Measurements from ENCODE around the gene EHMT1. TPM values are rescaled to one million over a fixed set of nuclear protein-coding genes. Genes with fewer than 3 reads are reported as not detected.

EHMT1 gene
- total and polyA plus RNA-seq, 2 donors, result 37.3 to 56.9 TPM

GRCh38 chr9:137755261-137755927 is 136.6 kb downstream of the EHMT1 start:
- Histone ChIP-seq H3K27me3 (ENCODE audit: control insufficient read depth in 2 of 2, insufficient read depth in 1 of 2, low read length in 1 of 2) (no peaks in the 10 kb centered on the region), H3K4me1 (ENCODE audit: control insufficient read depth in 2 of 2, insufficient read depth in 2 of 2, low read length in 2 of 2) (peaks cover 0 to 4% of the 10 kb centered on the region in 2 donors), H3K27ac (ENCODE audit: low read depth in 1 of 2, low read length in 1 of 2) (no peak overlapping the region), H3K9me3 (ENCODE audit: control insufficient read depth in 2 of 2, insufficient read depth in 1 of 2, low read length in 1 of 2) (peaks cover 7 to 11% of the 10 kb centered on the region in 2 donors), H3K36me3 (ENCODE audit: control insufficient read depth in 2 of 2, insufficient read depth in 2 of 2, low read length in 1 of 2) (peaks cover 61 to 74% of the 10 kb centered on the region in 2 donors), H3K4me3 (ENCODE audit: low read length in 2 of 2) (no peak overlapping the region)
- DNase-seq (ENCODE audit: low read depth in 6 of 9, low spot score in 9 of 9), result no peak
- WGBS, result 98% methylated on average over 7 of the region's 7 CpGs

DNA sequence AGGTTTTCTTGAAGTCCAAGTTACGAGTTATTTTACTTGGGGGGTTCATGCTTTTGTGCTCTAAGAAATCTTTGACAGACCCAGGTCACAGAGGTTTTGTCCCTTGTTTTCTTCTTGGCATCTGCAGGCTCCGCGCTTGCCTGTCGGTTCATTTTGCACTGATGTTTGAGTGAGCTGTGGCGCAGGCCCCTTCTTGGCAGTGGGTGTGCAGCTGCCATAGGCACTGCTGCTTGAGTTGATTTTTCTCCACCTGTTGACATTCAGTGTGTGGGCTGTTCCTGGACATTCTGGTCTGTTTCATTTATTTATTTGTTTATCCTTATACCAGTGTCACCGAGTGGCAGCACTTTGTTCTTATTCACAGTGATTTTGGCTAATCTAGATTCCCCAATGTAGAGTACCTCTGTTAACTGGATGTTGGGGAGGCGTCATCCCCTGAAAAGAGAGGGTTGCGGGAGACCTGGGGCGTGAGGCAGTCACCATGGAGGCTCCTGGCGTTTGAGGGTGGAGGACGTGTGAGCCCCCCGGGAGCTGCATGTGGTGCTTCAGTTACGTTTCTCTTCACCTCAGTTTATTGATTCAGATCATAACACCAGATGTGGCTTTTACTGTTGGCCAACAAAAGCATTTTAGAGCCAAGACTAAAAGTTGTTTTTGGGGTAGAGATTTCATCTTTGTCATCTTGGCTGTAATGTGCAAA is 137.4 kb downstream of the EHMT1 start:
- H3K36me3 ChIP-seq (ENCODE audit: control insufficient read depth in 2 of 2, insufficient read depth in 2 of 2, low read length in 1 of 2), result peaks cover 61 to 77% of the 10 kb centered on the region in 2 donors
- no peak for DNase-seq (ENCODE audit: low read depth in 6 of 9, low spot score in 9 of 9)
- 91% methylated on average over 13 of the region's 13 CpGs for WGBS
- no peak overlapping the region for H3K4me3 ChIP-seq (ENCODE audit: low read length in 2 of 2)
- H3K27me3 ChIP-seq (ENCODE audit: control insufficient read depth in 2 of 2, insufficient read depth in 1 of 2, low read length in 1 of 2), result no peaks in the 10 kb centered on the region
- peaks cover 0 to 6% of the 10 kb centered on the region in 2 donors for H3K4me1 ChIP-seq (ENCODE audit: control insufficient read depth in 2 of 2, insufficient read depth in 2 of 2, low read length in 2 of 2)
- H3K9me3 ChIP-seq (ENCODE audit: control insufficient read depth in 2 of 2, insufficient read depth in 1 of 2, low read length in 1 of 2), result peaks cover 7 to 11% of the 10 kb centered on the region in 2 donors
- H3K27ac ChIP-seq (ENCODE audit: low read depth in 1 of 2, low read length in 1 of 2), result no peak overlapping the region

DNA sequence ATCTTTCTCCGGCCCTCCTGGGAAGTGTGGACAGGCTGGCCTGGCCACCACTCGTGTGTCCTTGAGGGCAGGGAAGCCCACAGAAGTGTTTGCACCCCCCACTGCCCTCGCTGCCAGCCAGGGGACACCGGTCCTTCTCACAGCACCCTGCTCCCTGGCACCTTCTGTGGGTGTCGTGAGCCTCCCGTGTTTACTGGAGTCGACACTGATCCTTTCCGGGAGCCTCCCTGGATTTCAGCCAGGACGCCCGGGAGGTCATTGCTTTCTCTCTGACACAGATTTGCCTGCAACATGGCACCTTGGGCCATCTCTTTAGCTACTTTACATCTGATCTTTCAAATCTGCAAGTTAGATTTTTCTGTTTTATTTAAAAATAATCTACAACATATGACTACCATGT is 138.3 kb downstream of the EHMT1 start:
- Histone ChIP-seq H3K27ac (ENCODE audit: low read depth in 1 of 2, low read length in 1 of 2) (no peak overlapping the region), H3K4me1 (ENCODE audit: control insufficient read depth in 2 of 2, insufficient read depth in 2 of 2, low read length in 2 of 2) (peaks cover 0 to 9% of the 10 kb centered on the region in 2 donors), H3K36me3 (ENCODE audit: control insufficient read depth in 2 of 2, insufficient read depth in 2 of 2, low read length in 1 of 2) (peaks cover 62 to 76% of the 10 kb centered on the region in 2 donors), H3K9me3 (ENCODE audit: control insufficient read depth in 2 of 2, insufficient read depth in 1 of 2, low read length in 1 of 2) (peaks cover 7 to 11% of the 10 kb centered on the region in 2 donors), H3K4me3 (ENCODE audit: low read length in 2 of 2) (no peak overlapping the region), H3K27me3 (ENCODE audit: control insufficient read depth in 2 of 2, insufficient read depth in 1 of 2, low read length in 1 of 2) (no peaks in the 10 kb centered on the region)
- 95% methylated on average over 10 of the region's 10 CpGs for WGBS
- DNase-seq (ENCODE audit: low read depth in 6 of 9, low spot score in 9 of 9), result no peak

- Histone ChIP-seq H3K4me3 (ENCODE audit: low read length in 2 of 2) (no peak overlapping the region), H3K27ac (ENCODE audit: low read depth in 1 of 2, low read length in 1 of 2) (no peak overlapping the region), H3K4me1 (ENCODE audit: control insufficient read depth in 2 of 2, insufficient read depth in 2 of 2, low read length in 2 of 2) (peaks cover 0 to 9% of the 10 kb centered on the region in 2 donors), H3K9me3 (ENCODE audit: control insufficient read depth in 2 of 2, insufficient read depth in 1 of 2, low read length in 1 of 2) (peaks cover 7 to 11% of the 10 kb centered on the region in 2 donors), H3K27me3 (ENCODE audit: control insufficient read depth in 2 of 2, insufficient read depth in 1 of 2, low read length in 1 of 2) (no peaks in the 10 kb centered on the region), H3K36me3 (ENCODE audit: control insufficient read depth in 2 of 2, insufficient read depth in 2 of 2, low read length in 1 of 2) (peaks cover 61 to 75% of the 10 kb centered on the region in 2 donors)
- DNase-seq (ENCODE audit: low read depth in 6 of 9, low spot score in 9 of 9), result no peak
- 95% methylated on average over 9 of the region's 9 CpGs for WGBS
Observed at GRCh38 chr9:137757613-137758029, 138.8 kb downstream of the EHMT1 start.

DNA sequence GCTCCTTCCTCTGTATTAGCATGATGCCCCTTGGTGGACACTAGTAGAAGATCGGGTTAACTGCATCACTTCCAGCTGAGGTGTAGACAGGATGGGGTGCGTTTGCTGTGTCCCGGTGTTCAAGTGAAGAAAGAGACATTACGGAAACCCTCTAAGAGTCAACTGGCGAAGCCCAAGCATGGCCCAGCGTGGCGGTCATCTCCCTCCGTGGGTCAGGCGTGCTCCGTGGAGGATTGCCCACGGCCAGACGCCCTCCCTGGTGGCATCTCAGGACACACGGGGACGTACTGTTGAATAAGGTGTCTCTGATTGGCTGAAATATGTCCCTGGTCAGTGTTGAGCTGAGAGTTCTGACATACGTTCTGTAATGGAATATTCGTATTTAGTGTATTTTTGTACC is 139.3 kb downstream of the EHMT1 start:
- no peak overlapping the region for H3K4me3 ChIP-seq (ENCODE audit: low read length in 2 of 2)
- peaks cover 7 to 11% of the 10 kb centered on the region in 2 donors for H3K9me3 ChIP-seq (ENCODE audit: control insufficient read depth in 2 of 2, insufficient read depth in 1 of 2, low read length in 1 of 2)
- H3K36me3 ChIP-seq (ENCODE audit: control insufficient read depth in 2 of 2, insufficient read depth in 2 of 2, low read length in 1 of 2), result peaks cover 65 to 77% of the 10 kb centered on the region in 2 donors
- no peak overlapping the region for H3K27ac ChIP-seq (ENCODE audit: low read depth in 1 of 2, low read length in 1 of 2)
- WGBS, result 95% methylated on average over 16 of the region's 16 CpGs
- DNase-seq (ENCODE audit: low read depth in 6 of 9, low spot score in 9 of 9), result no peak
- peaks cover 0 to 9% of the 10 kb centered on the region in 2 donors for H3K4me1 ChIP-seq (ENCODE audit: control insufficient read depth in 2 of 2, insufficient read depth in 2 of 2, low read length in 2 of 2)
- no peaks in the 10 kb centered on the region for H3K27me3 ChIP-seq (ENCODE audit: control insufficient read depth in 2 of 2, insufficient read depth in 1 of 2, low read length in 1 of 2)

- Histone ChIP-seq H3K4me1 (ENCODE audit: control insufficient read depth in 2 of 2, insufficient read depth in 2 of 2, low read length in 2 of 2) (peaks cover 0 to 13% of the 10 kb centered on the region in 2 donors), H3K27ac (ENCODE audit: low read depth in 1 of 2, low read length in 1 of 2) (no peak overlapping the region), H3K36me3 (ENCODE audit: control insufficient read depth in 2 of 2, insufficient read depth in 2 of 2, low read length in 1 of 2) (peaks cover 69 to 79% of the 10 kb centered on the region in 2 donors), H3K27me3 (ENCODE audit: control insufficient read depth in 2 of 2, insufficient read depth in 1 of 2, low read length in 1 of 2) (no peaks in the 10 kb centered on the region), H3K4me3 (ENCODE audit: low read length in 2 of 2) (no peak overlapping the region), H3K9me3 (ENCODE audit: control insufficient read depth in 2 of 2, insufficient read depth in 1 of 2, low read length in 1 of 2) (peaks cover 7 to 11% of the 10 kb centered on the region in 2 donors)
- DNase-seq (ENCODE audit: low read depth in 6 of 9, low spot score in 9 of 9), result no peak
- WGBS, result 96% methylated on average over 11 of the region's 11 CpGs
Observed at GRCh38 chr9:137759117-137759516, 140.3 kb downstream of the EHMT1 start.

GRCh38 chr9:137759649-137760321 is 141.0 kb downstream of the EHMT1 start:
- peak in 7 of 9 donors; percentile 11 to 67 (median 23) for DNase-seq (ENCODE audit: low read depth in 6 of 9, low spot score in 9 of 9)
- peaks cover 0 to 13% of the 10 kb centered on the region in 2 donors for H3K4me1 ChIP-seq (ENCODE audit: control insufficient read depth in 2 of 2, insufficient read depth in 2 of 2, low read length in 2 of 2)
- WGBS, result 95% methylated on average over 24 of the region's 24 CpGs
- peaks cover 5 to 8% of the 10 kb centered on the region in 2 donors for H3K9me3 ChIP-seq (ENCODE audit: control insufficient read depth in 2 of 2, insufficient read depth in 1 of 2, low read length in 1 of 2)
- peaks cover 69 to 76% of the 10 kb centered on the region in 2 donors for H3K36me3 ChIP-seq (ENCODE audit: control insufficient read depth in 2 of 2, insufficient read depth in 2 of 2, low read length in 1 of 2)
- H3K27me3 ChIP-seq (ENCODE audit: control insufficient read depth in 2 of 2, insufficient read depth in 1 of 2, low read length in 1 of 2), result no peaks in the 10 kb centered on the region
- no peak overlapping the region for H3K27ac ChIP-seq (ENCODE audit: low read depth in 1 of 2, low read length in 1 of 2)
- no peak overlapping the region for H3K4me3 ChIP-seq (ENCODE audit: low read length in 2 of 2)

DNA sequence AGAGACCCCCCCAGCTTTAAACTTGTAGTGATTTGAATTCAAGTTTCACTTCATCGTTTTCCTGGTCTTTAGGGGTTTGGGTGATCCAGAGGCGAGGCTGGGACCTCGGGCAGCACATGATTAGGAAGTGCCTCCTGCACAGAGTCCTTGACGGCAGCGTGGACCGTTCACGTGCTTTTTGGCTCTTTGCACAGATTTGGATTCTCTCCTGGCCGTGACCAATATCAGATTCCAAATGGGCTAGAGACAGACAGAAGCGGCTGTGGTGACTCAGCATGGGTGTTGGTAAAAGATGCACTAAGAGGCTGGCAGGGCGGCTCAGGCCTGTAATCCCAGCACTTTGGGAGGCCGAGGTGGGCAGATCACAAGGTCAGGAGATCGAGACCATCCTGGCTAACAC is 141.6 kb downstream of the EHMT1 start:
- H3K9me3 ChIP-seq (ENCODE audit: control insufficient read depth in 2 of 2, insufficient read depth in 1 of 2, low read length in 1 of 2), result peaks cover 2 to 3% of the 10 kb centered on the region in 2 donors
- H3K4me3 ChIP-seq (ENCODE audit: low read length in 2 of 2), result no peak overlapping the region
- peaks cover 0 to 13% of the 10 kb centered on the region in 2 donors for H3K4me1 ChIP-seq (ENCODE audit: control insufficient read depth in 2 of 2, insufficient read depth in 2 of 2, low read length in 2 of 2)
- DNase-seq (ENCODE audit: low read depth in 6 of 9, low spot score in 9 of 9), result no peak
- WGBS, result 96% methylated on average over 12 of the region's 12 CpGs
- H3K36me3 ChIP-seq (ENCODE audit: control insufficient read depth in 2 of 2, insufficient read depth in 2 of 2, low read length in 1 of 2), result peaks cover 66 to 74% of the 10 kb centered on the region in 2 donors
- peak overlapping the region in 1 of 2 donors; percentile 32 for H3K27ac ChIP-seq (ENCODE audit: low read depth in 1 of 2, low read length in 1 of 2)
- H3K27me3 ChIP-seq (ENCODE audit: control insufficient read depth in 2 of 2, insufficient read depth in 1 of 2, low read length in 1 of 2), result no peaks in the 10 kb centered on the region

DNA sequence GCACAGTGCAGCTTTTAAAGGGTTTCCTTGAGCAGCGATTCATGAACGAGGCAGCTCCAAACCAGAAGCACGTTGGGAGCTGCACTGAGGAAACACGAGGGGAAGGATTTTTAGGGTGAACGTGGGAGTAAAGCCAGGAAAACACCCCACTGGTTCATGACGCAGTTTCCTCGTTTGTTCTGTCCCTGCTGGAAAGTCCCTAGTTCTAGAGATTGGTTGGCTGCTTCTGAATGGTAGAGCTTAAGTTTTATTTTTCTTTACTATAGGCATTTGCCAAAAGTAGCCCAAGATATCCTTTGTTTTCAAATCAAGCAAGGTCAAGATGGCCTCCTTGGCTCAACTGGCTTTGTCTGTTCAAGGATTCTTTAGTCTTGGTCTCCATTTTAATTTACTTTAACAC is 142.2 kb downstream of the EHMT1 start:
- Histone ChIP-seq H3K9me3 (ENCODE audit: control insufficient read depth in 2 of 2, insufficient read depth in 1 of 2, low read length in 1 of 2) (peaks cover 0 to 1% of the 10 kb centered on the region in 2 donors), H3K27ac (ENCODE audit: low read depth in 1 of 2, low read length in 1 of 2) (no peak overlapping the region), H3K4me3 (ENCODE audit: low read length in 2 of 2) (no peak overlapping the region), H3K36me3 (ENCODE audit: control insufficient read depth in 2 of 2, insufficient read depth in 2 of 2, low read length in 1 of 2) (peaks cover 65 to 75% of the 10 kb centered on the region in 2 donors), H3K4me1 (ENCODE audit: control insufficient read depth in 2 of 2, insufficient read depth in 2 of 2, low read length in 2 of 2) (peaks cover 0 to 13% of the 10 kb centered on the region in 2 donors), H3K27me3 (ENCODE audit: control insufficient read depth in 2 of 2, insufficient read depth in 1 of 2, low read length in 1 of 2) (no peaks in the 10 kb centered on the region)
- WGBS, result 93% methylated on average over 7 of the region's 7 CpGs
- DNase-seq (ENCODE audit: low read depth in 6 of 9, low spot score in 9 of 9), result peak in 1 of 9 donors; percentile 24
